Ureter (tissue), 1 donor: ENCODE data around the gene RNH1. TPM values are rescaled to one million over a fixed set of nuclear protein-coding genes. Genes with fewer than 3 reads are reported as not detected.

Source experiments
- DNase-seq: peaks from one replicate; pipeline ENCODE4 v3.0.0-alpha.2; 2020; ENCODE audit warnings: low spot score
- total RNA-seq: library from RNA; stranded (reverse); gene quantifications from one replicate; pipeline ENCODE4 v1.2.4, GENCODE V29; 2023
- donor health status: DM: yes; HTN: yes; CAD: no.

RNH1 gene
- total RNA-seq, 1 donor from 2014 or later: 182 TPM

DNA sequence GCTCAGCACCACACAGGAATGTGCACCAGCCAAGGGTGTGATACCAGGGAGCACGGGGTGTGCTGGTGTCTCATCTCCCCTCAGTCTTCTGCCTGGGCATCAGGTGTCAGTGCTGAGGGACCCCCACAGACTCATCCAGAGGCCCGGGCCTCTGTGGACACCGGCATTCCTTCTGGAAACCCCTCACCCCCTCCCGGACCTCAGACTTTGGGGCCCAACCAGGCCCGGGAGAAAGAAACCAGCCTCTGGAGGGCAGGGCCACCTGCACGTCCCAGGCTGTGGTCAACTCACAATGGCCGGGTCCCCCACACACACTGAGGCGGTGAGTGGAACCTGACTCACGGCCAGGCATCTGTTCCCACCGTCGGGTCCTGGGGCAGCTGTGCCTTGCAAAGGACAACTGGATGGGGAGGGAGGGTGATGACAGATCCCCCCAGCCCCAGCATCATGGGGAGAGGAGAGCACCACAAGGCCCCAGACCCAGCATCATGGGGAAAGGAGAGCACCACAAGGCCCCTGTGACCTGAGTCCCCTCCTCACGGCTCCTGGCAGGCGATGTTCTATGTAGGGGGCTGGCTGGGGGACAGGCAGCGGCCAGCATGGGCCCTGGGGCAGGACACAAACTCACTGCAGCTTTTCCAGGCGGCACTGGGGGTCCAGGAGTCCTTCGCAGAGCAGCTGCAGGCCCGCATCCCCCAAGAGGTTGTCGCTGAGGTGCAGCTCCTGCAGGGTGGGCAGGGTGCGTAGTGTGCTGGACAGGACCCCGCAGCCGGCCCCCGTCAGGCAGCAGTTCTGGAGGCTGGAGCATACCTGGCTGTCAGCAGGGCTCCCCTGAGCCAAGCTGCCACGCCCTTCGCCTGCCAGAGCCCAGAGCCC, 7.6 kb downstream of the RNH1 start:
- DNase-seq: no peak

DNA sequence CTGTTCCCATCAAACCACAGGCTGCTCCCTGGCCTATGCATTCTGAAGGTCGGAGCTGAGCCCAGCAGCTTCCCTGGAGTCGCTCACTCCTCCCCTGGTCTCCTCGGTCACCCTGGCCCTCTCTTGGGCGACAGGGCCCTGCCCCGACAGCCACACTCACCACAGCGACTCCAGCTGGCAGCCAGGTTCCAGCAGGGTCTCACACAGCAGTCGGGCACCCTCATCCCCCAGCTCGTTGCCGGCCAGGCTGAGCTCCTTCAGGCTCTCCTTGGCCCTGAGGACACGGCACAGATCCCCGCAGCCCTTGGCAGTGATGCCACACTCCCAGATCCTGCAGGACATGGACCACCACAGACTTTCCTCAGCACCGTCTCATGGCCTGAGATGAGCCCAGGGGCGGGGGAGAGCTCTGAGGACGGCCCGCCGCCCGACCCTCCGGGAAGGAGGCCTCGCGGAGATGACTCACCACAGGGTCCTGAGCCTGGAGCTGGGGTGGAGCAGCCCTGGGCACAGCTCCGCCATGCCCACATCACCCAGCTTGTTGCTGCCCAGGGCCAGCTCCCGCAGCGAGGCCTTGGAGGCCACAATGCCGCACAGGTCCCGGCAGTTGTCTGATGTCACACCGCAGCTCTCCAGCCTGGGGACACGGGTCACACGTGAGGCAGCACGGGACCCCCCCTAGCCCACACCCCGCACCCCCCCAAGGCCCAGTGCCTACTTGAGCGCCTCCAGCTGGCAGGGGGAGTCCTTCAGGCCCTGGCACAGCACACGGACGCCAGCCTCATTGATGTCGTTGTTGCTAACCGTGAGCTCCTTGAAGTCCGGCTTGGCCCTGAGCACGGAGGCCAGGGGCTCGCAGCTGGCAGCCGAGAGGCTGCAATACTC, 8.5 kb downstream of the RNH1 start:
- DNase-seq: no peak

DNA sequence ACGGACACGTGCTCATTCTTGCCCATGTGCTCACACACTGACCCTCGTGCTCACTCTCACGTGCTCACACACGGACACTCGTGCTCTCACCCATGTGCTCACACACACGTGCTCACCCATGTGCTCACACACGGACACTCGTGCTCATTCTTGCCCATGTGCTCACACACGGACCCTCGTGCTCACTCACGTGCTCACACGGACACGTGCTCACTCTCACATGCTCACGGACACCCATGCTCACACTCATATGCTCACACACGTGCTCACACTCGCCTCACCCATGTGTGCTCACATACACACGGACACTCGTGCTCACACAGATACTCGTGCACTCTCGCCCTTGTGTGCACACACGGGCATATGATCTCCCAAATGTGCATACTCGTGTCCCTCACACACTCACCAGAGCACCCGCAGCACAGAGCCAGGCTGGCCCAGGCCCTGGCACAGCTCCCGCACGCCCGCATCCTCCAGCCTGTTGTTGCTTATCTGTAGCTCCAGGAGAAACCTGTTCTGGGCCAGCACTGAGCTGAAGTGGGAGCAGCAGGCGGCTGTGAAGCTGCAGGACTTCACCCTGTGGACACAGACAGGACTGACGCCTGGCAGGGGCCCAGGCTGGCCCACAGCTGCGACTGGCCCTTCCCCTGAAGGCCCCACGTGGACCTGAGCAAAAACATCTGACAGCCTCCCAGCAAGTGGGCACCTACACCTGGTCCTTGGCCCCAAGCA, 9.3 kb downstream of the RNH1 start:
- no peak for DNase-seq

DNA sequence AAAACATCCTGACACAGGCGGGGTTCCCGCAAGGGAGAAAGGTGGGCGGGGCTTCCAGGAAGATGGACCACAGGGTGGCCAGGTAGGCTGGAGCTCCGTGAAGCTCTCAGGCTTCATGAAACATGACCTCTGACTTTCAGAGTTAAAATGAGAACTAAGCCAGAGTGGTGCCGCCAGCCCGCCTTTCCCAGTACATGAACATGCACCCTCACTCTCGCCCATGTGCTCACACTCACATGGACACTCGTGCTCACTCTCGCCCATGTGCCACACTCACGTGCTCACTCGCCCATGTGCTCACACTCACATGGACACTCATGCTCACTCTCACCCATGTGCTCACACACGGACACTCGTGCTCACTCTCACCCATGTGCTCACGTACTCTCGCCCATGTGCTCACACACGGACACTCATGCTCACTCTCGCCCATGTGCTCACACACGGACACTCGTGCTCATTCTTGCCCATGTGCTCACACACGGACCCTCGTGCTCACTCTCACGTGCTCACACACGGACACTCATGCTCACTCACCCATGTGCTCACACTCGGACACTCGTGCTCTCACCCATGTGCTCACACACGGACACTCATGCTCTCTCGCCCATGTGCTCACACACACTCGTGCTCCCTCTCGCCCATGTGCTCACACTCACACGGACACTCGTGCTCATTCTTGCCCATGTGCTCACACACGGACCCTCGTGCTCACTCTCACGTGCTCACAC, 10.0 kb downstream of the RNH1 start:
- no peak for DNase-seq

DNA sequence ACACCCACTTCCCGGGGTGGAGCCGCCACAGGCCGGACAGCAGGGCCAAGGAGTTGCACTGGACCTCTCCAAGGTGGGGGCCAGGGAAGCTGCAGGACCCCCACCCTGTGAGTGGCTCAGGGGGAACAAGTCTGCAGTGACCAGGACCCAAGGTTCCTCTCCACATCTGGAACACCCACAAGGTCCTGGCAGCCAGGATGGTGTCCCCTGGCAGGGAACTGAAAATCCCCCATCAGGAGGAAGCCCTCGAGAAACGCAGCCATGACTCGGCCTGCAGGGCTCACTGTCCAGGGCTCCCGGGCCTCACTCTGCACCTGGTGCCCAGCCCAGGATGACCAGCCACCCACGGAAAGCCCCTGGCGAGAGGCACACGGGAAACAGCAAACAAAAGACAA, 11.5 kb downstream of the RNH1 start:
- no peak for DNase-seq

DNA sequence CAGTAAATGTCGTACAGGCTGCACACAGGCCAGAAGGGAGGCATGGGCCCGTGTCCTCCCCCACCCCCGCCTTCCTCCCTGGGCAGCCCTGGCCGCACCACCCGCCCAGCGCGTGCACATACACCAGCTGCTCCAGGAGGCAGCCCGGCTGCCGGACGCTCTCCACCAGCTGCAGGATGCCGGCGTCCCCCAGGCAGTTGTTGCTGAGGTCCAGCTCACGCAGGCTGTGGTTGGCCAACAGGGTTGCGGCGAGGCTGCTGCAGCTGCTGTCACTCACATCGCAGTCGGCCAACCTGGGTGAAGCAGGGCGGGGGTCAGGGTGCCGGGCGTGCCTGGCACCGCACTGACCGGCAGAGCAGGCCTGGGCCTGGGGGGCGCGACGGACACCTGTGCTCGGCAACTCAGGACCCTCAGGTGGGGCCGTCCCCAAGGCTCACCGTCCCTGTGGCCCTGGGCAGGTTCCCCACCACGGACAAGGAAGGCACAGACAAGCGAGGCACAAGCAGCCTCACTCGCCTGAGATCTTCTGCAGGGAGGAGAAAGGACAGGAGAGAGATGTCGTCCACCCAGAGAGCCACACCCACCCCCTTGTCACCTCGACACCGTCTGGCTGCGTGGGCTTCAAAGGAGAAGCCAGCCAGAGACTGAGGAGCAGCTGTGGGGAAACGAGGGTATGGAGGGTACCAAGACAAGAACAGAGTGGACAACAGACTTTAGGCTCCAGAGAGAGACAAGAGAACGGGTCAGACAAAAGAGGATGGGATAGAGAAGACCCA, 12.1 kb downstream of the RNH1 start:
- DNase-seq: no peak

DNA sequence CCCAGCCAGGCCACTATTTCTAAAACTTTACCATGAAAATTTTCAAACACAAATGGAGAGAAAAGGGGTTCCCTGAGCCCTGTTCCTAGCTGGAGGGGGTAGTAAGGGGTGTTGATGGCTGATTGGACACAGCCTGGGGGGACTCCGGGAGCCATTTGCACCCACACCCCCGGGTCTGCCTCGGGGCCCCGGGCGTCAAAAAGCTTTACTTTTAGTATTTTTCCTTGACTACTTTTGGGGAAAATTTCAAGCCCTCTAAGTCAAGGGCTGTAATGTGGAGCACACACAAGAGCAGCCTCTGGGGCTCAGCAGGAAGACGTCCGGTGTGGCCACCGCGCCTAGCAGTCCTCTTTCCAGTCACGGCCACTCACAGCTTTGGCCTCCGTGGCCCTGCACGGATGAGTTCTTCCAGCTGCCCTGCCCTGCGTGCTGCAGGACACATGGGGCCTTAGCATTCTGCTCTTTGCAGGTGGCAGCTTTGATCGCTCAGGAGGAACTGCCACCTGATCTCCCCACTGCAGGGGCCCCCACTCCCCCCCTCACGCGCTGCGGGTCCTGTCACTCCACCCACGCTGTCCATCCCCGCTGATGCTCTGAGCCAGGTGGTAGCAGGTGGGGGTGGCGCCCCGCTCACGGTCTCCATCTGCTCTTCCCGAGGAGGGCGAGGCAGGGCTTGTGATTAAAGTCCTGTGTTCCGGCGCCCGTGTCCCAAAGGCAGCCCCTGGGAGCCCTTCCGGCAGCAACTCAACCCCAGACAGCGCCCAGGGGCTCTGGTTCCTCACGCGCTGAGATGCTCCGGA, 14.4 kb downstream of the RNH1 start:
- no peak for DNase-seq

DNA sequence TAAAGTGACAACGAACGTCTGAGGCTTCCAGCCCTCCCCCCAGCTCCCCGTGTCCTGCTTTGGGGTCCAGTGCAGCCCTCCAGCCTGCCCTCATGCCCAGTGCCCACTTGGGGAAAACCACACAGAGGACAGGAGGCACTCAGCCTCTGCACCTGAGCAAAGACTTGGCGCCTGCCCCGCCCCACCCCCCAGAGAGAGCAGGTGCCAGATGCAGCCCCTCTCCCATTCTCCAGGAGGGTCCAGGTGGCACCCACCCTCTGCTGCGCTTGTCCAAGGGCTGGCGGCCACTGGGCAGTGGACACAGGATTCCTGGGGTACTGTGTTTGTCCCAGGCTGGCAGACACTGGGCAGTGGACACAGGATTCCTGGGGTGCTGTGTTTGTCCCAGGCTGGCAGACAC, 15.7 kb downstream of the RNH1 start:
- no peak for DNase-seq

DNA sequence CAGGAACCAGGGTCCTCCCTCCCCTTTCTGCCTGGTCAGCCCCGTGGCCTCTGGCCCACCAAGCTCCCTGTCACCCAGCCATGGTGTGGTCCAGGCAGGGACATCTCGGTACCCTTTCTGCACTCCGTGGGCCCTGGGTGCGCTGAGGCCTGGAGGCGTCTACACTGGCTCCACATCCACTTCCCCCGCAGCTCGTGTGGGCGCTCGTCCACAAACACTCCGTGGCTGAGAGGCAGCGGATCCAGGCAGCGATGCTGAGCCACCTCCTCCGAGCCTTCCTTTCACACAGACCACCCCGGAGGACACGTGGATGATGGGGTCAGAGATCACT, 16.1 kb downstream of the RNH1 start:
- no peak for DNase-seq

DNA sequence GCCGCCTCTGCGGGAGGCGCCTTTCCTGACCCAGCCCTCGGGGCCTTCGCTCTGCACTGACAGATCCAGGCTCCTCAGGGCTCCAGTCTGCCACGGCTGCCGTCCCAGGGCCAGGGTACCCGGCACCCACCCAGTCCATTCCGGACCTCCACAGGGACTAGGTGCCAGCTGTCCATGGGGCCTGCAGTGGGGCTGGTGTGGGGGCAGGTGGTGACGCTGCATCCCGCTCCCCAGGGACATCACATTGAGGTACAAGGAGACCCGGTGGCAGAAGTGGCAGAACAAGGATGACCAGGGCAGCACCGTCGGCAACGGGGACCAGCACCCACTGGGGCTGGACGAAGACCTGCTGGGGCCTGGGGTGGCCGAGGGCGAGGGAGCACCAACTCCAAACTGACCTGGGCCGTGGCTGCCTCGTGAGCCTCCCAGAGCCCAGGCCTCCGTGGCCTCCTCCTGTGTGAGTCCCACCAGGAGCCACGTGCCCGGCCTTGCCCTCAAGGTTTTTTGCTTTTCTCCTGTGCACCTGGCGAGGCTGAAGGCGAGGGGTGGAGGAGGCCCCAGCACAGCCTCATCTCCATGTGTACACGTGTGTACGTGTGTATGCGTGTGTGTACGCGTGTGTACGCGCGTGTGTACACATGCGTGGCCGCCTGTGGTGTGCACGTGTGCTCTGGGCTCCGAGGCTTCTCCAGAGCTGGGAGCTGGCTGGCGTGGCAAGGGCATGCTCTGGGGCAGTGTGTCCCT, 16.7 kb downstream of the RNH1 start:
- DNase-seq: no peak

DNA sequence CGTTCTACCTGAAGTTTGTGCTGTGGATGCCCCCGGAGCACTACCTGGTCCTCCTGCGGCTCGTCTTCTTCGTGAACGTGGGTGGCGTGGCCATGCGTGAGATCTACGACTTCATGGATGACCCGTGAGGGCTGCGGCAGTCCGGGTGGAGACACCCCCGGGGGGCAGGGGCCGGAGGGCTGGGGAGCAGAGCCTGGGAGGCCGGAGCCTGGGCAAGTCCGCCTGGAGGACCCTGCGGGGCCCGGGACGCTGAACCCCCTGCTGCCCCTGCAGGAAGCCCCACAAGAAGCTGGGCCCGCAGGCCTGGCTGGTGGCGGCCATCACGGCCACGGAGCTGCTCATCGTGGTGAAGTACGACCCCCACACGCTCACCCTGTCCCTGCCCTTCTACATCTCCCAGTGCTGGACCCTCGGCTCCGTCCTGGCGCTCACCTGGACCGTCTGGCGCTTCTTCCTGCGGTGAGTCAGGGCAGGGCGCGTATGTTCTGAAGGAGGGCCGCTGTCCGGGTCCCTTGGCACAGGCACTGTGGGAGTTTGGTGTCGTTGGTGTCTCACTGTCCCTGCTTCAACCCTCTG, 17.3 kb downstream of the RNH1 start:
- no peak for DNase-seq

DNA sequence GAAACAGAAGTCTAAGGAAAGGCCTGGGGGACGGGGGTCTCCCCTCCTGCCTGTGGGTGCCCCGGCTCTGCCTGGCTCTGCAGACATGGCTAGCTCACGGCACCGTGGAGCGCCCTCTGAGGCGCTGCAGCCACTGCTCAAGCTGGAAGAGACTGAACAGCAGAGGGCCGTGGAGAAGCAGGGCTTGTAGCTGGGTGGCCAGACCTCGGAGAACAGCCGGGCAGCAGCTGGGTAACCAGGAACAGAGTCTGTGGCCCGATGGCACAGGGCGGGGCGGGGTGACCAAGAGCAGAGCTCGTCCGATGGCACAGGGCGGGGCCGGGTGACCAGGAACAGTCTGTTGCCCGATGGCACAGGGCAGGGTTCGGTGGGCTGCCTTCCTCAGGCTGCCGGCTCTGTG, 18.1 kb downstream of the RNH1 start:
- DNase-seq: no peak

DNA sequence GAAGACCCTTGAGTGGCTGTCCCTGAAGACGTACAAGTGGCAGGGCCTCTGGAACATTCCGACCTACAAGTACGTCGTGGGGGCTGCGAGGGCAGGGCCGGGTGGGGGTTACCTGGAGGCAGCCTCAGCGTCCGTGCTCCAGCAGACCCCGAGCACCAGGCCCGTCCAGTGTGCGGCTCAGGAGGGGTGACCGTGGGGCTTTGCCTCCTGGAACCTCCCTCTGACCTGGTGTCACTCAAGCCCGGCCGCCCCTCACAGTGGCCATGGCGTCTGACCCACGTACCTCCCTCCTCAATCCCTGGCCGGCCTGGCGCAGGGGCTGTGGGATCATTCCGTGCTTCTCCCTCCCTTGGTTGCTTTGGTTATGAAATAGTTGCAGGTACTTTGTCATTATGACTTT, 18.5 kb downstream of the RNH1 start:
- no peak for DNase-seq

DNA sequence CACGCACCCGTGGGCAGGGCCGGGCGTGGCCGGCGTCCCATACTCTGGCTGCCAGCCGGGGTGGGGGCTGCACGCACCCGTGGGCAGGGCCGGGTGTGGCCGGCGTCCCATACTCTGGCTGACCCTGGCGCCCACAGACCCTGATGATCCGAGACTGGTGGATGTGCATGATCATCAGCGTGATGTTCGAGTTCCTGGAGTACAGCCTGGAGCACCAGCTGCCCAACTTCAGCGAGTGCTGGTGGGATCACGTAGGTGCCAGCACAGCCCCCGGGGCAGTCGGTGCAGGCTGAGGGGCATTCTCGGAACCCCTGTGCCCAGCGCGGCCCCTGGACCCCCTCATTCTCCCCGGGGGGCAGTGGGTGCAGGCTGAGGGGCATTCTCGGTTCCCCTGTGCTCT, 19.0 kb downstream of the RNH1 start:
- DNase-seq: no peak

DNA sequence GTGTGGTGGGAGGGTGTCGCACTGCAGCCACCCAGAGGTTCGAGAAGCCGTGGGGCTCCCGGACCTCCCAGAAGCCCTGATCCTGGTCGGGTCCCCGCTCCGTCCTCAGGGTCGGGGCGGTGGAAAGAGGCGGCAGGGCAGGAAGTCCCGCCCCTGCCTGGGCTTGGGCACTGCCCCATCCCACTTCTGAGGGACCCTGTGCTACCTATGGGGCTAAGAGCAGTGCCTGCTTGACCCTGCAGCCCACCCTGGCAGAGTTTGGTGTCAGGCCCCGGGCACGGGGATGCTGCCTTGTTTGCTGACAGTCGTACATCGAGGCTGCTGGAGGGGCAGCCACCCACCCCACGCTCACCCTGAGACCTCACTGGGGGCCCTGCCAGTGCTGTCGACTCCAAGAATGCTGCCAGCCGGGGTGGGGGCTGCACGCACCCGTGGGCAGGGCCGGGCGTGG, 19.4 kb downstream of the RNH1 start:
- no peak for DNase-seq

DNA sequence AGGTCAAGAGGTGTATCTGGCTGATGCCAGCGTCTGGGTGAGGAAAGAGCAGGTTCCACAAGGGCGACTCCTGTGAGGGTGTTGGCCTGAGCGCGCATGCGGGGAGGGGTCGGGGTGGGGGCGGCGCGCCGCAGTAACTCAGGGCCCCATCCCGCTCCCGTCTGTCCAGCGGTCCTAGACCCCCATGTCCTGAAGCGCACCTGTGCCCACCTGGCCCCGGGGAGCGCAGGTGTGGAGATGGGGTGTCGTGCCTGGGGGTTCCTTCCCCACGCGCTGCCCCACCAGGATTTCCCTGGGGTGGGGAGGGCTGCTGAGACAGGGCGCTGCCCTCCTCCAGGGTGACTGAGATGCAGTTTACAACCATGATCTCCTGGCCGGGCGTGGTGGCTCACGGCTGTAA, 20.9 kb downstream of the RNH1 start:
- DNase-seq: no peak

DNA sequence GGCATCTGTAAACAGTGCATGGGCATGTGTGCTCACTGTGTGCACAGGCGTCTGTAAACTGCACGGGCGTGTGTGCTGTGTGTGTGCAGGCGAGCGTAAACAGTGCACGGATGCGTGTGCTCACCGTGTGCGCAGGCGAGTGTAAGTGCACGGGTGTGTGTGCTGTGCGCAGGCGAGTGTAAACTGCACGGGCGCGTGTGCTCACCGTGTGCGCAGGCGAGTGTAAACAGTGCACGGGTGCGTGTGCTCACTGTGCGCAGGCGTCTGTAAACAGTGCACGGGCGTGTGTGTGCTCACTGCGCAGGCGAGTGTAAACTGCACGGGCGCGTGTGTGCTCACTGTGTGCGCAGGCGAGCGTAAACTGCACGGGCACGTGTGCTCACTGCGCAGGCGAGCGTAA, 22.4 kb downstream of the RNH1 start:
- DNase-seq: no peak

DNA sequence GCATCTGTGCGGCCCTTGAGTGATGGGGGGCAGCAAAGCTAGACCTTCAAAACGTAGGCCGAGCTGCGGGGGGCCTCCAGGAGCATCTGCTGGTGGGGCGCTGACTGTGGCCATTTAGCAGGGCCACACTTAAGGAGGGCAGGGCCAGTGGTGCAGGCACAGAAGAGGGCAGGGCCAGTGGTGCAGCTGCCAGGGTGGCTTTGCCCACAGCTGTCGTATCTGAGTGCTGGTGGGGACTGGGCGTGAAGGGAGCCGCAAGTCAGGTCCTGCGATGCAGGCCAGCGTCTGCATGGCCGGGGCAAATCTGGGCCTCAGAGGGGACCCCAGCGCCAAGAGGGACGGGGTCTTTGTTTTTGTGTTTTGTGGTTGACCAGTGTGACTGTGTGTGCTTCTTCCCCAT, 27.7 kb downstream of the RNH1 start:
- no peak for DNase-seq
